ENCODE data around the gene PDC.

The PDC gene

DNA sequence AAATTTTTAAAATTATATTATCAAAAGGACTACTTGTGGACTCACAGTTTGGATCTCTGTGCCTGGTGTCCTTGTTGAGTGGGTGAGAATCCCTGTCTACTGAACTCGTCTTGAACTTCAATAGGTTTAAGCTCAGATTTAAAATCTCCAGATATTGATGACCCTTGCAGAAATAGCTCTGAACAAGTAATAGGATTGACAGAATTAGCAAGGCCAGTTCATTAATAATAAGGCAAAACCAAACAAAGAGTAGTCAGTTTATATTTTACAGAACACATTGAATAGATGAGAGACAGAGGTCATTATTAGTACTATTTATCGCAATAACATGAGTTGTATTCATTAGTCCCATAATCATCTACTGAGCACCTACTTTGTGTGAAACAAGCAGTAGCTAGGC is at the start of gene PDC:
Gene PDC, minus strand, starts transcription at position 101 of the 400 bp plus-strand sequence. CDS start 11,655 bp downstream, outside the sequence.
- H3K4me3 Mint-ChIP-seq, result no peak within 1 kb of the TSS
- no peak within 1 kb of the TSS for H3K27ac Mint-ChIP-seq

DNA sequence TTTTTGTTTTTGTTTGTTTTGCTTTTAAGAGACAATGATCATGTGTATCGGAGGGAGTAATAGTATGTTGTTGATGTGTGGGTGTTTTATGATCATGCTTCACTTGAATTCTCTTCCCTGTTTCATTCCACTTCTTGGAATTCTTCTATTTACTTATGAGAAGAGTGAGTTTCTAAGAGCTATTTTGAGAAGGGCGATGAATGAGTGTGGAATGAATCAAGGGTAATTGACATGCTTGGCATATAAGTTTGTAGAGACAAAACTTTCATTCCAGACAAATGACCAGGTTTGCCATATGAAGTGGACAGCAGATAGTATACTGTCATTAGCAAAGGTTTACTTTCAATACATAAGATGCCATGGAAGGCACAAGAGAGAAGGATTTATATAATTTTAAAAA is 42.3 kb upstream of the PDC start:
- Mint-ChIP-seq H3K4me3 (no peak overlapping the region), H3K9me3 (peaks cover 32% of the 10 kb centered on the region), H3K27ac (no peak overlapping the region), H3K27me3 (no peaks in the 10 kb centered on the region), H3K4me1 (ENCODE audit: low read depth) (peaks cover 5% of the 10 kb centered on the region), H3K36me3 (ENCODE audit: low read depth) (no peaks in the 10 kb centered on the region)
- intact Hi-C loops (cut with micrococcal nuclease), result no loop called here

More for the DNA sequence above, at the start of gene PDC:
- peaks cover 2% of the 10 kb centered on the region for H3K9me3 Mint-ChIP-seq
- peaks cover 1% of the 10 kb centered on the region for H3K36me3 Mint-ChIP-seq (ENCODE audit: low read depth)
- intact Hi-C loops (cut with micrococcal nuclease), result no loop called here
- no peaks in the 10 kb centered on the region for H3K27me3 Mint-ChIP-seq
- H3K4me1 Mint-ChIP-seq (ENCODE audit: low read depth), result peaks cover 5% of the 10 kb centered on the region

DNA sequence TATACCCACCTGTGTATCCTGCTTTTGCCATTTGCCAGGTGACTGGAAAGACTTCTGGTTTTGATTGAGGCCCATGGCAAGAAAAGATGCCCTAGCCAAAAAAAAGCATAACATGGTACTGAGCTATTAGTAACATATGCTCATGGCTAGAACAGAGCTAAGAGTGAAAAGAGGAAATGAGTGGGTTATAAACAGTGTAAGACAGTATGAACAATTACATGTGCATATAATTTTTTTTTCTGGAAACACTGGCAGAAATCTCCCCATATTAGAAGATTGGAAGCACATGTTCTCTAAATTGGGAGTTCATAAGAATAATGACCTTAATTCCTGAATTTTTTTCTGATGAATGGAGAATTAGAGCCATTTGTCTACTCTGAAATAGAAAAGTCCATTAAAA is 41.2 kb upstream of the PDC start:
- intact Hi-C loops (cut with micrococcal nuclease), result no loop called here
- Mint-ChIP-seq H3K9me3 (peaks cover 32% of the 10 kb centered on the region), H3K27me3 (no peaks in the 10 kb centered on the region), H3K27ac (no peak overlapping the region), H3K4me1 (ENCODE audit: low read depth) (peaks cover 5% of the 10 kb centered on the region), H3K4me3 (no peak overlapping the region), H3K36me3 (ENCODE audit: low read depth) (no peaks in the 10 kb centered on the region)

DNA sequence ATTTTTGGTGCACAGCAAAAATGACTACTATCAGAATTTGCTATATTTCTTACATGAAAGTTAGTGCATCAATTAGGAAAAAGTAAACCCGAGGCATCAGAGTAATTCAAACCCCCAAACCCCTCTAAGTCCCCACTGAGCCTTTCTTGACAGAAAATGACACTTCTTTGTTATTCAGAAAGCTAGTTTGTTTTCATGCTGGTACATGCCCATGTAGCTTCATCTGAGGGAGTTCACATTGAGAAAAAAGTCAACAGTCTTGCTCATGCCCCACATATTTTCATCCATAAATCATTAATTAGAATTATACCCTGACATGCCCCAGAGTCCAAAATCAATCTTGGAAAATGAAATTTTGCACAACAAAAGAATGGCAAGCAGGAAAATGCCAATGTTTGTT is 39.9 kb upstream of the PDC start:
- Mint-ChIP-seq H3K9me3 (peaks cover 20% of the 10 kb centered on the region), H3K27ac (no peak overlapping the region), H3K4me3 (no peak overlapping the region), H3K36me3 (ENCODE audit: low read depth) (no peaks in the 10 kb centered on the region), H3K4me1 (ENCODE audit: low read depth) (peaks cover 5% of the 10 kb centered on the region), H3K27me3 (no peaks in the 10 kb centered on the region)
- intact Hi-C loops (cut with micrococcal nuclease), result no loop called here

DNA sequence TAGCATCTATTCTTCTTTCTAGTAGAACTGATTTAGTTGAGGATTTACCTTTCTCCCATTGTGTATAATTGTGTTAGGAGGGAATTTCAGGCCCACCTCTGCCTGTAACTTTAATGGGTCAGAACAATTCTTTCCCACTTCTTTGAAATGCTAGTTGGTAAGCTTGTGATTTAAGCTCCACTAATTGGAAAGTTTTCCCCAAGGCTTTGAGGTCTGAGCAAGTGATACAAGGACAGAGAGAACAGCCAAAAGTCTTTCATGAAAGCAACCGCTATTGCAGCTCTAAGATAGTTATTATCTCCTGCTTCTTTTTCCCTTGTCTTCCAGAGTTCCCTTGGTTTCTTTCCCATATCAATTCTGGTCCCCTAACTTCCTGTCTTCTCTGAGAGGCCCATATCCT is 38.7 kb upstream of the PDC start:
- Mint-ChIP-seq H3K36me3 (ENCODE audit: low read depth) (no peaks in the 10 kb centered on the region), H3K4me1 (ENCODE audit: low read depth) (peaks cover 5% of the 10 kb centered on the region), H3K4me3 (no peak overlapping the region), H3K27ac (no peak overlapping the region), H3K9me3 (peaks cover 8% of the 10 kb centered on the region), H3K27me3 (no peaks in the 10 kb centered on the region)
- intact Hi-C loops (cut with micrococcal nuclease), result no loop called here

DNA sequence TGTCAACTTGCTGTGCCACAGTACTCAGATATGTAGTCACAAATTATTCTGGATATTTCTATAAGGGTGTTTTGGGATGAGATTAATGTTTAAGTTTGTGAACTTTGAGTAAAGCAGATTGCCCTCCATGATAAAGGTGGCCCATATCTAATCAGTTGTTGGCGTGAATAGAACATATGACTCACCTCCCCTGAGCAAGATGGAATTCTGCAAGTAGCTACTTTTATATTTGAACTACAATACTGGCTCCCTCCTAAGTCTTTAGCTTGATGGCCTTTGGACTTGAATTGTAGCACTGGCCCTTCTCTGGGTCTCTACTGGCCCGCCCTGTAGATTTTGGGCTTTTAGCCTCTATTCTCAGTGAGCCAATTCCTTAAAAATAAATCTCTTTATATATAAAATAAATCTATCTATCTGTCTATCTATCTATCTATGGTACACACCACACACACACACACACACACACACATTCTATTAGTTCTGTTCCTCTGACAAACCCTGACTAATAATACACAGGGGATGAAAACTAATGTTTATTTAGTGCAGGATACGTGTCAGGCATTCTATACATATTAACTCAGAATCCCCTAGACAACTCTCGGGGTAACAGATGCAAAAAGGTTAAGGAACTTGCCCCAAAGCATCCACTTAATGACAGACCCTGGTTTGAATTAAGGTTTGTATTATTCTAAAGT is 37.9 kb upstream of the PDC start:
- no peaks in the 10 kb centered on the region for H3K27me3 Mint-ChIP-seq
- no peak overlapping the region for H3K27ac Mint-ChIP-seq
- intact Hi-C loops (cut with micrococcal nuclease), result no loop called here
- no peak overlapping the region for H3K4me3 Mint-ChIP-seq
- no peaks in the 10 kb centered on the region for H3K36me3 Mint-ChIP-seq (ENCODE audit: low read depth)
- peaks cover under 1% of the 10 kb centered on the region for H3K9me3 Mint-ChIP-seq
- peaks cover 5% of the 10 kb centered on the region for H3K4me1 Mint-ChIP-seq (ENCODE audit: low read depth)

DNA sequence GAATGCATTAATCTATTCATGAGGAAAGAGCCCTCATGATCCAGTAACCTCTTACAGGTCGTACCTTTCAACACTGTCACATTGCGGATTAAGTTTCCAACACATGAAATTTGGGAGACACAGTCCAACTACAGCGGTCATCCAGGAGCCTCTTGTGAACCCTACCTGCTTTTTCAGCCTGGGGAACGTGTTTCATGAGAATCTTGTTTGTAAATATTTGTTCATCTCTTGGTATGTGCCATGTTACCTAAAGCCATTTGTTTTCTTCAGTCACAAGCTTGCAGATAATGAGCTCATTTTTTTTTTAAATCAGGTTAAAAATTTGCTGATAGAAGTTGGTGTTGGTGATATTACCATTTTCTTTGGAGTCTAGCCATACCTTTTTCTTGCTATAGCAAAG is 37.2 kb upstream of the PDC start:
- Mint-ChIP-seq H3K4me1 (ENCODE audit: low read depth) (peaks cover 2% of the 10 kb centered on the region), H3K9me3 (no peaks in the 10 kb centered on the region), H3K27ac (no peak overlapping the region), H3K4me3 (no peak overlapping the region), H3K36me3 (ENCODE audit: low read depth) (no peaks in the 10 kb centered on the region), H3K27me3 (no peaks in the 10 kb centered on the region)
- intact Hi-C loops (cut with micrococcal nuclease), result no loop called here

DNA sequence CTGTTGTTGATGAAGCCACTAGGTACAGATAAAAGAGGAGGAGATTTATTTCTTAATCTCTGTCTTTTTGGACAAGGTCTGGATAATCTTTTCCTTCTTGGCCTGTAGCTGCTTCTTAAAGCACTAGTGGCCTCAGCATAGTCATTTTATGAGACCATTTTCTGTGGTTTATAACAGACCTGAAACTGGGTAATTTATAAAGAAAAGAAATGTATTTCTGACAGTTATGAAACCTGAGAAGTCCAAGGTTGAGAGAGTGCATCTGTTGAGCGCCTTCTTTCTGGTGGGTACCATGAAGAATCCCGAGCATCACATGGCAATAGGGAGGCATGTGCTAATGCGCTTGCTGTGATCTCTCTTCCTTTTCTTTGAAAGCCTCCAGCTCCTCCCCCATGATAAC is 36.7 kb upstream of the PDC start:
- no peak overlapping the region for H3K27ac Mint-ChIP-seq
- H3K4me1 Mint-ChIP-seq (ENCODE audit: low read depth), result no peaks in the 10 kb centered on the region
- no peaks in the 10 kb centered on the region for H3K9me3 Mint-ChIP-seq
- H3K4me3 Mint-ChIP-seq, result no peak overlapping the region
- H3K27me3 Mint-ChIP-seq, result no peaks in the 10 kb centered on the region
- H3K36me3 Mint-ChIP-seq (ENCODE audit: low read depth), result no peaks in the 10 kb centered on the region
- intact Hi-C loops (cut with micrococcal nuclease), result no loop called here

DNA sequence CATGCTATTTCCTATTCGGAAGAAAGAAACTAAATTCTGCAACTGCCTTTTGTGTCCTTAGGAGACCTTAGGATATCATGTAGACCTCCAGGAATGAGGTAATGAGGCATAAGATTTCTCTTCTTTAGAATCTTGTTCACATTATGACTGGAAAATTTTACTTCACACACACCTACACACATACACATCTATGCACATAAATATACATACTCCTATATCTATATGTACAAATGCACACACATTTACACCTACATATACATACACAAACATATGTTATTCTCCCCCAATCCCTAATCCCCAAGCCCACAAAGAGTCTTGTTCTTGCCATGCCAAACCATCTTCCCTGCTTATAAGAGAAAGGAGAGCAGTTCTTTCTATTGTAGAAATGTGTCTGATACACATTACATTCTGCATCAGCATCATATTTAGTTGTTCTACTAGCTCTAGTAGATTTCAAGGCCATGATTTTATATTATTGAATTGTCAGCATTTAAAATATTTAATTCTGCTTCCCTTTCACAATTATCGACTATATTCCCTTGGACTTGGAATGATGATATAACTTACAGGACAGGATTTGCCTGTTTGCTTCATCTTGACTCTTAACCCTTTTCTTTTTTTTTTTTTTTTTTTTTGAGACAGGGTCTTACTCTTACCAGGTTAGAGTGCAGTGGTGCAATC is 35.4 kb upstream of the PDC start:
- no peaks in the 10 kb centered on the region for H3K27me3 Mint-ChIP-seq

DNA sequence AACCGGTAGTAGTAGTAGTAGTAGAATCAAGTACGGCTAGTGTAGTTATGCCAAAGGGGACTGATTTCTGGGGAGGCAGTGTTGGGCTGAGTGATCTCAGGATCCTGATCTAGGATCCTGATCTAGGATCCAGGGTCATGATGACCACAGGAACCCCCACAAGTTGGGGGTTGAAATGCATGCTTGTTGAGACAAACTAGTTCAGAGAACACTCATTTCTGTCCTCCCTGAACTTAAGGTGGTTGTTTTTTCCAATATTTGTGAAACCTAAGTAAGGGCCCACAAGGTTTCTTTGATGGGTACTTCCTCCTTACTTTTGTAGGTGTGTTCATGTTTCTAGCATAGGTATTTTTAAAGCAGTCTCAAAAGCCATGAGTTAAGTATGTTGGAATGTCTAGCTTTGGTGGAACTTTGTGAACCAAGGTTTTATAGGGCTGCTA is 33.9 kb upstream of the PDC start:
- Mint-ChIP-seq H3K9me3 (no peaks in the 10 kb centered on the region), H3K36me3 (ENCODE audit: low read depth) (no peaks in the 10 kb centered on the region), H3K27ac (no peak overlapping the region), H3K4me1 (ENCODE audit: low read depth) (no peaks in the 10 kb centered on the region), H3K4me3 (no peak overlapping the region), H3K27me3 (no peaks in the 10 kb centered on the region)
- intact Hi-C loops (cut with micrococcal nuclease), result no loop called here

More for the DNA sequence above, 35.4 kb upstream of the PDC start:
- intact Hi-C loops (cut with micrococcal nuclease), result no loop called here
- Mint-ChIP-seq H3K27ac (no peak overlapping the region), H3K36me3 (ENCODE audit: low read depth) (no peaks in the 10 kb centered on the region), H3K9me3 (no peaks in the 10 kb centered on the region), H3K4me3 (no peak overlapping the region), H3K4me1 (ENCODE audit: low read depth) (no peaks in the 10 kb centered on the region)

DNA sequence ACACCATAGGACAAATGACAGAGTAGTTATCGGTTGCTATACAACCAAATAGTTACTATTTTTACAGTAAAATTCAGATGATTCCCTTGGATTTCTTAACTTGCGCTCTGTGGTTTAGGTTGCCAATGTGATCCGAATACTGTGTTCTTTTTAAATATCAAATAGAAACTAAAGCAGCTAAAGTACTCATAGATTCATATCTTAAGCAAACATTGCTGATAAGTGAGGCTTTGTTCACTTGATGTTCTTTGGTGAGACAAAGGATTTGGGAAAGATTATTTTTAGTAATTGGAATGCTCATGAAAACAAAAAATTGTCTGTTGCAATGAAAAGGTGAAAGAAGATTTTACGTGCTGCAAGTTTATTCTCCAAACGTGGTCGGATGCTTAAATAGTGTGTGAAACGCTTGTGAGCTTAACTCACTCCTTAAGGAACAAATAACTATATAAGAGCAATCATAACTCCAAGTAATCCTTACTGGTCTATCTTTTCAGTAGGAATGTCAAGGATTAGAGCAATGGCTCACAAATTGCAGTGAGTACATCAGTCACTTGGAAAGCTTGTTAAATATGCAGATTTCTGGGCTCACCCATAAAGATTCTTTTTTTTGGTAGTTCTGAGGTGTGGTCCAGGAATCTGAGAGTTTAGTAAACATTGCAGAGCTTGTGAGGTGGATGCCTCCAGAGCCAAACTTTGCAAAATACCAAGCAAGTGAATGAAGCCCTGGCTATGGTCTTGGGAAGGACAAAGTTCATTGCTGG is 31.8 kb upstream of the PDC start:
- intact Hi-C loops (cut with micrococcal nuclease), result no loop called here
- Mint-ChIP-seq H3K9me3 (no peaks in the 10 kb centered on the region), H3K27me3 (no peaks in the 10 kb centered on the region), H3K4me1 (ENCODE audit: low read depth) (no peaks in the 10 kb centered on the region), H3K4me3 (no peak overlapping the region), H3K36me3 (ENCODE audit: low read depth) (no peaks in the 10 kb centered on the region), H3K27ac (no peak overlapping the region)

DNA sequence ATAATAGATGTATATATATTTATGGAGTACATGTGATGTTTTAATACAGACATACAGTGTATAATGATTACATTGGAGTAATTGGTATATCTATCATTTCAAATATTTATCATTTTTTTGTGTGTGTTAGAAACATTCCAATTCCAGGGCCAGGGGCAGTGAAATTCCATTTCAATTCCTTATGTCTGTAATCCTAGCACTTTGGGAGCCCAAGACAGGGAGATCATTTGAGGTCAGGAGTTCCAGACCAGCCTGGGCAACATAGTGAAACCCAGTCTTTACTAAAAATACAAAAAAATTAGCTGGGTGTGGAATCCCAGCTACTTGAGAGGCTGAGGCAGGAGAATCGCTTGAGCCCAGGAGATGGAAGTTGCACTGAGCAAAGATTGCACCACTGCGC is 30.4 kb upstream of the PDC start:
- Mint-ChIP-seq H3K4me3 (no peak overlapping the region), H3K9me3 (no peaks in the 10 kb centered on the region), H3K27me3 (no peaks in the 10 kb centered on the region), H3K36me3 (ENCODE audit: low read depth) (no peaks in the 10 kb centered on the region), H3K27ac (no peak overlapping the region), H3K4me1 (ENCODE audit: low read depth) (no peaks in the 10 kb centered on the region)
- intact Hi-C loops (cut with micrococcal nuclease), result no loop called here

DNA sequence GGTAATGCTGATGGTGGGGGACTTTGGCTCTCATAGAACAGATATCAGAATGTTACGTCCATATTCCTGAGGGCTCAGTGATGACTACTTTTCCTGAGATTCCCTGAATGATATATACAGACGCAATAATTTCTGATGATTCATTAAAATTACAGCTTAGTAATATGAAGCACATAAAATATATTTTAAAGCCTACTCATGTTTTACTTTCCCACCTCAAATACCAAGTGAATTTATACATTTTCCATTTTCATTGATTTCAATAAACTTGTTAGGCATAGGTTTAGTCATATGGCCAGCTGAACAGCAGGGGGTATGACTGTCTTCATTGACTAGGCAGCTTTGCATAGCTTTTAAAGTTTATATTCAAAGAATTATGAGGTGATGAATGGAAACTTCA is 26.2 kb upstream of the PDC start:
- H3K27ac Mint-ChIP-seq, result no peak overlapping the region
- intact Hi-C loops (cut with micrococcal nuclease), result no loop called here
- H3K27me3 Mint-ChIP-seq, result no peaks in the 10 kb centered on the region
- no peak overlapping the region for H3K4me3 Mint-ChIP-seq
- no peaks in the 10 kb centered on the region for H3K36me3 Mint-ChIP-seq (ENCODE audit: low read depth)
- H3K9me3 Mint-ChIP-seq, result no peaks in the 10 kb centered on the region
- H3K4me1 Mint-ChIP-seq (ENCODE audit: low read depth), result no peaks in the 10 kb centered on the region

DNA sequence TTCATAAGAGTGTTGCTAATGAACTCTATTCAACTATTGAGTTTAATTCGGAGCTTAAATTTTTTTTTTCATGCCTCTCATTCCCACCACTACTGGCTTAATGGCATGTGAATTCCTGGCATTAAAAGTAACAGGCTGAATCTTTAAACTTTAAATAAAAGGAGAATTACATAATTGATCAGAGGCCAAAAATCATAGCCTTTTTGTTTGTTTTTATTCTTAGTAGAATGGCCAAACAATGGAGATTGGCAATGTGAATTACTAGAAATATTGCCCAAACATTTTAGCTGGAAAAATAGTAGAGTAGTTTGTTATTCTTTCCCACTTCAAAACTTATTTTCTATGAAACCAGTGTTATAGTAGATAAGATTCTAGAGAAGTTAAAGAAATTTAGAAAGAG is 25.1 kb upstream of the PDC start:
- Mint-ChIP-seq H3K27ac (no peak overlapping the region), H3K27me3 (no peaks in the 10 kb centered on the region), H3K36me3 (ENCODE audit: low read depth) (no peaks in the 10 kb centered on the region), H3K4me1 (ENCODE audit: low read depth) (no peaks in the 10 kb centered on the region), H3K4me3 (no peak overlapping the region), H3K9me3 (no peaks in the 10 kb centered on the region)
- intact Hi-C loops (cut with micrococcal nuclease), result no loop called here
